ENCODE data around the gene SP140L.
"Not testable (repeated sequence)": the region's sequence is repeated elsewhere in the genome, so short reads cannot be mapped to it uniquely, and the experiment has no call there.

Gene SP140L

DNA sequence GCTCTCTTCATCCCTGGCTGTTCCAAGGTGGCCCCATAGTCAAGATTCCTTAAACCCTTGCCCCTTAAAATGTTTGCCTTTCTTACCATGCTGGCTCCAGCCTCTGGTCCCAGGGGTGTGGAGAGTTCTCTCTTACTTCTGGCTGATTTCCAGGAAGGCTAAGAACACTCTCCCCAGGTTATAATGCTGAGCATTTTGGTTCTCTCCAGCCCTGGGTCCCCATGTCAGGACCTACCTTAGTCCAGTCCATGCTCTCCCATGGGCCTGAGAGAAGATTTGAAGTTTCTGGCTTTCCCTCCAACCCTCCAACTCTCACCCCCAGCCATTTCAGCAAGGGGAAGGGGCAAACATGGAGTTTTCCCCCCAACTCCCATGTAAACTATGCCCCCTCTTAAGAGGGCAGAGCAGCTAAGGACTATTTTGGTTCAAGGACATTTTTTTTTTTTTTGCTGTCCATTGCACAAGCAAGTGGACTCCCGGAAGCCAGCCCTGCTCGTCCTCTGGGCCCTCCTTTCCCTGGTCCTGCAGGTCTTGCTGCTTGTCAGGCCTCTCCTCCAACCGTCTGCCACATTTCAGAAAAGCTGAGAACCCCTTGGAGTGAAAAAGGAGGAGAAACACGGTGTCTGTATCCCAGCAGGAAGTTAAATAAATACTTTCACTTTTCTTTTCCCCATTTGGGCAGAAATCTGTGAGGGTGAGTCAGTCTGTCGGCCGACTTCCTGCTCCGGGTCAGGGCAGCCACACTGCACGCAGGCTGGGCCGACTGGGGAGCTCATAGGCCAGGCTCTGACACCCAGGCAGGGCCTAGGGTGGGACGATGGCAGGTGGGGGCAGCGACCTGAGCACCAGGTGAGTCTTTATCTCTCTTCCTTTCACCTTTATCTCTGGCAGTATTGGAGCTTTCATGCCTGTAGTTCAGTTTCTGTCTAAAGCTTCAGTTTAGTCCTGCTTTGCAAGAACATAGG, at the start of gene SP140L:
Gene SP140L (plus strand): TSS at position 741 of the 965 bp plus-strand sequence. CDS start 77 bp downstream, at position 818.
- no peak for DNase-seq (ENCODE audit: low spot score)

DNA sequence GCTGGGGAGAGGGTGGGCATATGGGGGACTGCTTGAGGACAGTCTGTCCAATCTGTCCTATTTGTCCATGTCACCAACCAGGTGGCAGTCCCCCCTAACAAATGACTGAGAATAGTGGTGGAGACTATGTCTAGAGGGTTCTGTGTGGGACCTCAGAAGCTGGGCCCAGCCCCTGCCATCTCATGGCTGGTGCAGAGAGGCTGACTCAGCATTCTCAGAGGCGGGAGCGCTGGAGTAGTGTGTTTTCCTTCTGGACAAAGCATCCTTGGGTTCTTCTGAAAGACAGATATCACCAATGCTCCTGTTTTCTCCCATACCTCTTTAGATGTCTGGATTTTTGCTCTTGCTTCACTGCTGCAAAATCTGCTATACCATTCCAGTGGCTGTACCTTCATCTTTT, 44.1 kb upstream of the SP140L start:
- no peak for DNase-seq (ENCODE audit: low spot score)

DNA sequence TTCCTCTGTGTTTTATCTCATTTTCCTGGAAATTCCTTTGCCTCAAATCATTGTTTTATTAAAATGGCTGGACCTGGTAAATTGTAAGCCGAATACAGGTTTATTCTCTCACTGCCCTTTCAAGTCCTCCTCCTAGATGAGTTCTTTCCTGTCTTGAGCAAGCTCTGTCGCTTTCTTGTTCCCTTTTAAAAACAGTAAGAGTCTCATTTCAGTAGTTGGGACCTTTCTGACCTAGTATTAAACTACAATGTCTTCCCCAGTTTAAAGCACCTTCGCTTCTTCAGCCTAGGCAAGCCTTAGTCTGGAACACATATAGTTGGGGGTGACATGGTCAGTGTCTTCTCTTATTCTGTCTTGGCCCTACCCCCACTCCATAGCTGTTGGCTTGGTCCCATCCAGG, 40.9 kb upstream of the SP140L start:
- no peak for DNase-seq (ENCODE audit: low spot score)

DNA sequence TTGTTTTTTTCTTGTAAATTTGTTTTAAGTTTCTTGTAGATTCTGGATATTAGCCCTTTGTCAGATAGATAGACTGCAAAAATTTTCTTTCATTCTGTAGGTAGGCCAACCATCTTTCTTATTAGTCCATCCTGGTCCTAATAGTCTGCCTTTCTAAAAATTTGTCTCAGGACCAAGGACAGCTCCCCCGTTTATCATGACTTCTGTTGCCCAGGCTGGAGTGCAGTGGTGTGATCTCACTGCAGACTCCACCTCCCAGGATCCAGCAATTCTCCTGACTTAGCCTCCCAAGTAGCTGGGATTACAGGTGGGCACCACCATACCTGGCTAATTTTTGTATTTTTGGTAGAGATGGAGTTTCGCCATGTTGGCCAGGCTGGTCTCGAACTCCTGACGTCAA, 37.7 kb upstream of the SP140L start:
- not testable (repeated sequence) for DNase-seq (ENCODE audit: low spot score)

DNA sequence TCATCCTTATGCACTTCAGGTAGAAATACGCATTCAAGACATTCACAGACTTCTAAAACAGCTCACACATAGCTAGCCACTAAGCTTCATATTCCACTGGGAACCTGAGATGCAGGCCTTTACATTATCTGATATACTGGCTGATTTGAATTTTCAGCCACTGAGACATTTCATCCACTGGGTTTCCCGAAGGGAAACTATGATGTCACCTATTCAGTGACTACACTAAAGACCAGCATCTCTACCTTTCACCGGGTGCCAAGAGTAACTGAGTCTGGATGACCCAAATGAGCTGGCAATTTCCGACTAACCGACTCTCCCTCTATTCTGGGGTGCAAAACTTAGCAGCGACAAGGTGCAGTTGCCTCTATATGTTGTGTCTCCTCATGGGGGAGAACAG, 31.8 kb upstream of the SP140L start:
- no peak for DNase-seq (ENCODE audit: low spot score)

DNA sequence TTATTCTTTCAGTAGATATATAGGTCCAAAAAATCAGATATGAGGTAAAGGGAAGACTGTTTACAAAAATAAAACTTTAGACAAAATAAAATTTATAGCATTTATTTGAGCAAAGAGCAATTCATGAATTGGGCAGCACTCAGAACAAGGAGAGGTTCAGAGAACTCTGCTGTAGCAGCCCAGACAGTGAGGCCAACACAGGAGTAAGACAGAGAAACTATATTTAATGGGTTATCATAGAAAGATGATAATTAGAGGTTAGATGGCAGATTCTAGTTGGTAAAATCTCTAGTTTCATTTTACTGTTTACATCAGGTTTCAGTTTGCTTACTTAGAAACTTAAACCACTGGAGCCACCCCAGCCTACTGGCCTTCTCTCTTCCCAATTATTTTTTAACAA, 30.1 kb upstream of the SP140L start:
- DNase-seq (ENCODE audit: low spot score), result no peak

DNA sequence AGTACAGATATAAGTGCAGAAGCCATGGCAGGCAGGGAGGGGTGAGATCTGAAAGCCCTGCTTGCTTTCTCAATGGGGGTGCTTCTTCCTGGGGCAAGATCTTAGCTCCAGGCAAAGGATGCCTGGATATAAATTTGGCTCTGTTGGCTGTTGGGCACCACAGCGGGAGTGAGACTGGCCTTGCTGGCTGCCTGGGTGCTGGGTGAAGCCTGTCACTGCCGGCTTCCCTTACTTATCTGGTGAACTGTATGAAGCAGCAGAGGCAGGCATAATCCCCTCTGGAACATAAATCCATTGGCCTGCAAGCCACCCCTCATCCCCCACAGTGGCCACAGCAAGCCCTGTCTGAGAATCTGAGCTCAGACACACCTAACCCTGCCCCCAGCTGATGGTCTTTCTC, 27.4 kb upstream of the SP140L start:
- no peak for DNase-seq (ENCODE audit: low spot score)

DNA sequence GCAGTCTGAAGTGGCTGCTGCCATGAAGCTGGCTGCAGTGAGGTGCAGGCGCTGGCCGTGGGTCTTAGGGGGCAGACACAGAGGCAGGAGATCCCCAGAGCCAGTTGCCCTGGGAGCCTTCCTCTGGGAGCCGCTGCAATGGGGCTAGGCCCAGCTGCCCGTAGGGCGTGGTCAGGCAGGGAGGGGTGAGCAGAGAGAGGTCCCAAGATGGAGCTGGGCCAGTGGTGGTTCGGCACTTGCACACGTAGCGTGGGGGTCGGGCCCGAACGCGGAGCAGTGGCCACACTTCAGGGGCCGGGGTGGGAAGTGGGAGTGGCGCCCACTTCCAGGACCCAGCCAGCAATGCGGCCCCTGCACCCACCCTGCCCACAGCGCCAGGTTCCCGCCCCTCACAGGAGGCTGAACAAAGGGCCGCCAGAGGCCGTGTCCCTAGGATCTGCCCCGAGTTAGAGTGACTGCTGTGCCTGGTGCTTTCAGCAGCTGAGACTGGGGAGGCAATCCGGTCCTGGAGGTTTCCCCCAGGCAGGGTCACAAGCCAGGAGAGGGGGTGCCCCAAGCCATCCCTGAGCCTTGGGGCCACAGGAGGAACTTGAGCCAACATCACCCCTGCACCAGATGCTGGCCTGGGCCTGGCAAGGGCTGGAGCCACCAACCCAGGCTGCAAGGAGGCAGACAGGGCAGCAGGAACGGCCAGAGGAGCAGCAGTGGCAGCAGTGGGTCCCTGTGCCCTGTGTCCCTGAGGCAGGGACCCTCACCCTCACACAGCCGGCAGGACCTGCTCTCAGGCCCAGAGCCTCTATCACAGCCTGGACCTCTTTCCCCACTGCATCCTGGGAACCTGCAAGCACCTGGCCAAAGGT, 21.3 kb upstream of the SP140L start:
- DNase-seq (ENCODE audit: low spot score), result no peak

DNA sequence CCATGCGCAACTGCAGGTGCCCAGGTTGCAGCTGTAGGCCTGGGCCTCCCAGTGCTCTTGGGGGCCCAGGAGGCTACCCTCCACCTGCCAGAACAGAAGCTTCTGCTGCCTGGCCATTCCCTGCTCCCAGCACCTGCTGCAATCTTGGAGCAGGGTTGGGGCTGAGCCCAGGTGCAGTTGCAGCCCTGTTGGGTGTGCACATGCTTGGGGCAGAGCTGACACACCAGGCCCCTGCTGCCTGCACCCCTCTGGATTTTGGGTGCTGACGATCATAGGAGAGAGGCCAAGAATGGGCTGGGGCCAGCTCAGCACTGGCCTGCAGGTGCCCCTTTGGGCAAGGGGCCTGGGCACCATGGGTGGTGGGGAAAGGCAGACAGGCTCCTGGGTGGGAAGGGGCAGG, 20.5 kb upstream of the SP140L start:
- no peak for DNase-seq (ENCODE audit: low spot score)

DNA sequence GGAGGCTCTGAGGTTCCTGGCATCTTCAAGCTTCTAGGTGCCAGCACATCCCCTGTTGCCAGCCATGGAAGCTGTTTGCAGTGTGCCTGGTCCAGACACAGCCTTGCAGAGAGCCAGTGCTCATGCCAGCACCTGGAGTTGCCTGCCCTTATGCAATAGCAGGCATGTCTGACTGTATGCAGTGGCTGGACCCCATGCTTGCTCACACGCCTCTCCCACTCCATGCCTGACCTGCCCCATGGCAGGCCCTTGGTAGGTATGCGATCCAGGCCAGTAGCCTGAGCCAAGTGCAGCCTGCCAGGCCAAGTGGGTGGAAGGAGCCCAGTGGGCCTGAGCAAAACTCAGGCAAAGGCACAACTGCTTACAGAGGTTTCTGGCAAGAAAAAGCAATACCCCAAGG, 19.5 kb upstream of the SP140L start:
- DNase-seq (ENCODE audit: low spot score), result no peak

DNA sequence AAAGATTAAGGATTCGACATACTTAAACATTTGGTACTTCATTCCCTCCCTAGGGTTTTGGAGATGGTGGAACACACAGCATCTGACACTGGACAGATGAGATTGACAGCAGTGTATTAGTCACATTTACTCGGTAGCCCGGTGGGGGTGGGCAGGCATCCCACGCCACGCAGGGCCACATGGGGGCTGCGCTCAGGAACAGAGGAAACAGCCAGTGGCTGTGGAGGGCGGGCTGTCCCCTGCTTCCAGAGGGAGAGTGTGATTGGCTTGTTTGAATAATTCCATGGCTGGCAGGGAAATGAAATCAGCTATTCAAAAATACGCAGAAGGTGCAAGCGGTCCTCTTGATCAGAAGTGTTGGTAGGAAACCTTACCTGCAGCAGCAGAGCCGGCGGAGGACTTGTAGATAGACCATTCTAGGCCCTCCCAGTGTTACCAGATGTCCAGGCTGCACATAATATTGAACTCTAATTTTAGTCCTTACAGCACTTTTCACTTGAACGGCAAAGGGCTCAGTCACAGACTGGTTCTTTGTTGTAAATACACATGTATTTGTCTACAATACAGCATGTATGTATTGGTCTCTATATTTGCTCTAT, 18.5 kb upstream of the SP140L start:
- DNase-seq (ENCODE audit: low spot score), result no peak

DNA sequence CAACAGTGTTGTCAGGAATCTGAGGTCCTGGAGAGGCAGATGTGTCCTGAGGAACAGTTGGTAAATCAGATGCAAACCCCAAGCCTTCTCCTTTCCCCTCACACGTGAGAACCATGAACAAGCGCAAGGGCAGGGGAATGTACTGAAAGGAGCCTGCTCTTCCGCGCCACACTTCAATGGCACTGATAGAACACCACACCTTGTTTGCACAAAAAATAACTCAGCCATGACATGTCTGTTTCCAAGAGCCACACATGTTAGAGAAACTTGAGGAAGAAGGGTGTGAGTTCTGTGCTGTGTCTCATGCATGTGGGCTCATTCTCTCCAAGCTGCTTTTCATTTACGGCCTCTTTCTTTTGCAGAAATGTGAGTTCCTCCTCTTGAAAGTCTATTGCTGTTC, 16.2 kb upstream of the SP140L start:
- not testable (repeated sequence) for DNase-seq (ENCODE audit: low spot score)

DNA sequence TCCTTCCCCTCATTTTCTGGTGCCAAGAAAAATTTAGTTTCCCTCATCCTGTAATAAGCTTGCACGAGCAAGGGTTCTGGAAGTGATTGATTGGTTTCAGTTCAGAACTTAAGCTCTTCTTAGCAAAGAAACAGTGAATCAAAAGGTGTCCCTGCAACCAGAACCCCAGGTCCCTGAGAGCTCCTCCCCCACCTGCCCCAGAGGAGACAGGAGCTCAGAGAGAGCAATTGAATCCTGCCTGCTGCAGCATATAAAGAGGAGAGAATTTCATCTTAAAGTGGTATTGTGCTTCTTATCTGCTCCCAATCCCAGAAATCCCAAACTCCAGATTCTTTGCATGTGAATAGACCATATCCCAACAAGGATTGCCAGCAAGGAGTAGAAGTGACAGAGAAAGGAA, 15.4 kb upstream of the SP140L start:
- DNase-seq (ENCODE audit: low spot score), result not testable (repeated sequence)

DNA sequence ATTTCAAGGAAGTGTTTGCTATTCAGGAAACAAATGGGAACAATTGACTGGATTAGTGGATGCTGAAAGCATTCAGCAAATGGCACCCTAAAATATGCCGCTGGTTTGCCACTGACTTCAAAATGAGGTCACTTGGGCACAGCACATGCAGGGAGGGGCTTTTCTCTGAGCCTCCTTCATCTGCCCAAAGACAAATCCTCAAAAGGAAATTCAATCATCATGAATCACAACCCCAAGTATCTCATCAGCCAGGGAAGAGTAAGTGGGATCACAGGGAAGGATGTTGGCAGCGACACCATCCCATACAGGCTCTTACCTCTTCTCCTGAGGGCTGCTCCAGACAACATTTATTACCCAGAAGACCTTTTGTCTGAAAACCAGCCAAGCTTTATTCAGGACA, 14.4 kb upstream of the SP140L start:
- DNase-seq (ENCODE audit: low spot score), result no peak

DNA sequence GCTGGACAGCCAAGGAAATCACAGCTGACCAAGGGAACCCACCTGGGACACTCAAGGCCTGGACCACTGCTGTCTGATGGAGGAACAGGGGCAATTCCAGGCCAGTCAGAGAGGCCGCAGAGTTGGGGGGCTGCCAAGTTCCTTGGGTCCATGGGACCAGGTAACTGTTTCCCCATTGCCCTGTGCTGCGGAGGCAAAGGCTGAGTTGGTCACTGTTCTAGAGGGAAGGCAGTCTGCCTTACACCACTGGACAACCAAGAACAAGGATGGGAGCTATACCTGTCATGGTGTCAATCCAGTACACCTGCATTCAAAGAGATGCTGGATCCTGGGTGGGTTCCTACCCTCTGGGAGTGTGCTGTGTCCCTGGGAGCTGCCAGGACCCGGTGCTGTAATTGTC, 9.6 kb upstream of the SP140L start:
- no peak for DNase-seq (ENCODE audit: low spot score)

DNA sequence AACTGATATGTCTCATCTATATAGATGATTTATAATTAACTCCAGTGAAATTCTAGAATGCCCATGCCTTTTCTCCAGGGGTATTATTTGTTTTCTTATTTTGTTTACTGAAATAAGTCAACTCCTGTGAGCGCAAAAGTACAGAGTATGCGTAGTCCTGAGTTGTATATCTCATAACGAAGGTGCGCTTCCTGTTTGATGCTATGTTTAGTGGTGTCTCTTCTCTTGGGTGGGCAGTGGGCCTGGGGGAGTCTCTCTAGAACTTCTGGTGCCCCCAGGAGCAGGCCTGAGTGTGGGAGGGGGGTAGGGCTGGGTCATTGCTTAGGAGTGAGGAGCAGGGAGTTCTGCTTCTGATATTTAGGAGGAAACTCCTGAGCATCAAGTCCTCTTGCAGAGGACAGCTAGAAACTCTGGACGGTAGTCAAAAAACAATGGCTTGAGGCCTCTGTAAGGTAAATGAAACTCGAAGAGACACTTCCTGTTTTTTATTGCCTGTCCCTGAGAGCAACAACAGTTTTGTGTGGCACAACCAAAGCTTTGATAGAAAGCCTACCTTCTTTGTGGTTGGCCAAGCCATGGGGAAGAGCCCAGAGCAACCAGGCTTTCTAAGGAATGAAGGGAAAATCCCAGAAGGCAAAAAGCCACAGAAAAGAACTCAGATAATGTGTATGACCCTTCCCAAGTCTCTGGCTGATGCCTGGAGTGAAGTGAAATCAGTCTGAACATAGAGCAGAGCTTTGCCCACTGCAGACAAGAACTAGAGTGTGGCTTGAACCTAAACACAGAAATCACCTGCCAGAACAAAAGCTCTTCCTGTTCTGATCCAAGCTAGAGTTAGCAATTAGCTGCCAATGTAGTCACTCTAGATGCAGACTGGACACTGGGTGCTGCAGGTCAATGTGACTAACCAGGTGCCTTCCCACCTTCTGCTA, 8.5 kb upstream of the SP140L start:
- no peak for DNase-seq (ENCODE audit: low spot score)

DNA sequence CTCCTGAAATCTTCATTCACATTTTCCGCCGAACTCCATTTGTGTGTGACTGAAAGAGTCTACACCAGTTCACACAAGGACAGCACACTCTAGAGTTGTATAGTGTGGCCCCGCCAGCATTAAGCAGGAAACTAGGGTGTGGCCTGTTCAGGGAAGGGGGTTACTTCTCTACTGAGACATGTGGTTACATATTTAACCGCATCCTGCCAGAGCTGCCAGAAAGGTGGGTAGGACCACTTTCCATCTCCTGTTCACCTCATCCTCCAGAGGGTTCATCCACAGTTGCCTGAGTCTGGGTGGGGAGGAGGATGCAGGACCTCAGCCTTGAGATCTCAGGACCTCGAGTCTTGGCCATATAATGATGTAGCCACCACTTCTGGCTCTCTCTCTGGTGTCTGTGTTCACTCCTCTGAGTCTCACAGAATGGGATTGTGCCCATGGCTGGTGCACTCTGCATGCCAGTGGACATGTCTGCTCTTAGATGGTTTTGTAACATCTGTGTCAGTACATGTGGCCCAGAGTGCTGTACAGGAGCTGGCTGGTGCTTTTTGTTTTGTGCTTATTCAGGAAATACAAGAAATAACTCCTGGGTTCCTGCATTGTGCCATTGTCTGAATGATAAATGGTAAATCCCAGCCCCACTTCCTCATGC, 7.7 kb upstream of the SP140L start:
- DNase-seq (ENCODE audit: low spot score), result no peak

DNA sequence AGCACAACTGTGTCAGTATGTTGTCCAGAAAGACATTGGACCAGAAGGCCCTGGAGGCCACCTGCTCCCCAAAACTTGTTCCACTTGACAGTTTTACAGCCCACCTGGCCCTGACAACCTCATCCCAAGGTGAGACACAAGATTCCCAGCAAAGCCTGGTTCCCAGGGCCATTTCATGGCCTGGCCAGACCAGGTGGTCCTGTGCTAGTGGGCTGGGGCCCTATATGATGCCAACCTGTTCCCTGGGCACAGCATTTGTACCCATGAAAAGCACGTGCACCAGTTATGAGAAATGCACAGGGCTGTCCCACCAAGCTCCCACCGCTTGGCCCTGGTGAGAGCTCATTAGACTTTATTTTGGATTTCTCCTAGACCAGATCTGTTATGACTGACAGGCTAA, 6.0 kb upstream of the SP140L start:
- no peak for DNase-seq (ENCODE audit: low spot score)

DNA sequence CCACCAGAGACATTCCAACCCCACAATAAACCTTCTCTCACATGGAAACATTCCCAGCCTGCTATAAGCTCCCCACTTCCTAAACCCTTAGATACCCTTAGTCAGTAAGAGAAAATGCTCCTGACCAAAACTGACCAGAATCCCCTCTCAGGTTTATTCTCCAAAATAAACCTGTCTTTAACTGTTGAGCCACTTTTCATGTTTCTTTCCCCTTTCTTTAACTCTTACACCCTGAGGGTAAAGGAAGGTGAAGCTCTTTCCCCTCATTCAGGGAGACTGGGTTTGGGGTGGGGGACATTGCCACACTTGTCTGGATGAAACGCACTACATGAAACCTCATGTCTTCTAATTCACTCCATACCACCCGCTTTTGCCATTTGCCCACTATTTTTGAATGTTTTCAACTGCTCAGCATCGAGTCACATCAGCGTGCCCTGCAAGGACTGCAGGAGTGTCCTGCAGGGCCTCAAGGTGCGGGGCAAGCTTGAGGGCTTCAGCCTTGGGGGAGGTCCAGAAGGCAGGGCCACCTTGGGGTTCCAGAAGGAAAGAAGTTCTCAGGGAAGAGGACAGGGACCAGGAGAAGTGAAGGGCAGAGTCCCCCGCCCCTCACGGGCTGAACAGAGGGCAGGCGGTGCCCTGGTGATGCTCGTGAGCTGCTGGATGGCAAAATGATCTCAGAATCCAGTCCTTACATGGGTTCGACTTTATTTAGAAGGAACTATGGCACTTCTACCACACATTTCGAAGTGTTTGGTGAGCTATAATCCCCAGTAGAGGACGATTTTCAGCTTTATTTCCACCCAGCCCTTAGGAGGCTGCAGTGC, 4.2 kb upstream of the SP140L start:
- no peak for DNase-seq (ENCODE audit: low spot score)

Measured in D341Med (cell line).